HG03064 (cell line): ENCODE data around the gene RIC3.
"Not testable (repeated sequence)": the region's sequence is repeated elsewhere in the genome, so short reads cannot be mapped to it uniquely, and the experiment has no call there.

Experiments
- ATAC-seq: cut with Tn5 transposase; IDR thresholded peaks from one replicate; pipeline ENCODE4 v1.9.1; 2021; ENCODE audit warnings: low read depth; ENCODE audit not compliant: unreplicated experiment

RIC3 gene

DNA sequence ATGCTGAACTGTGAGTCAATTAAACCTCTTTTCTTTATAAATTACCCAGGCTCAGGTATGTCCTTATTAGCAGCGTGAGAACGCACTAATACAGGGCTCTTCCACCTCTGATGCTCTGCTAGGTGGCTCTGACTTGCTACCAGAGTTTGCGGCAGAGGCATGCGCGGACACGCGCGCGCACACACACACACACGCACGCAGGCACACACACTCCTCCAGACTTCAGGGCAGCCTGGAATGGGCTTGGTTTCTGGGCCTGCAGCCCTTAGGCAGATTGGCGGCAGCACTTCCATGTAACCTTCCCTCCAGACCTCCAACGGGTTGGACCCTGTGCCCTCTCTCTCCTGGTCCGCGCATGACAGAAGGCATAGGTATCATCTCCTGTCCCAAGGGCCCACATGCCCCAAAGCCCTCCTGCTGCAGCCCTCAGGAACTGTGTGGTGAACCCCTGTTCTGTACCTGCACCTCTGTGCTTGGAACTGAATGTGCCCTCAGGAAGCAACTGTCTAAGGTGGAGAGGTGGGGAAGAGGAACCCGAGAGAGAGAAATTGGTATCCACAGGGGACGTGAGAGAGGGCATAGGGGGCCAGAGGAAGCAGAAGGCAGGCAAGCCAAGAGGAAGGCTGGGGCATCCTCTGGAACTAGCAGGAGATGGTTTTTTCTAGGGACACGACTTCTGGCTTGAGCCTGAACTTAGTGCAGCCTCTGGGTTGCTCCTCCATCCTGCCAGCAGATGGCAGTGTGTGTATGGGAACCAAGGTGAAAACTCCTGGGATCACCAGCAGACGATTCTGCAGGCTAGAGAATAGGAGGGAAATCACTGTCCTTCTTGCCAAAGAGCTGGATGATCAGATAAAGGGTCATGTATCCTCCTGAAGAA, 23.4 kb upstream of the RIC3 start:
- no peak for ATAC-seq

DNA sequence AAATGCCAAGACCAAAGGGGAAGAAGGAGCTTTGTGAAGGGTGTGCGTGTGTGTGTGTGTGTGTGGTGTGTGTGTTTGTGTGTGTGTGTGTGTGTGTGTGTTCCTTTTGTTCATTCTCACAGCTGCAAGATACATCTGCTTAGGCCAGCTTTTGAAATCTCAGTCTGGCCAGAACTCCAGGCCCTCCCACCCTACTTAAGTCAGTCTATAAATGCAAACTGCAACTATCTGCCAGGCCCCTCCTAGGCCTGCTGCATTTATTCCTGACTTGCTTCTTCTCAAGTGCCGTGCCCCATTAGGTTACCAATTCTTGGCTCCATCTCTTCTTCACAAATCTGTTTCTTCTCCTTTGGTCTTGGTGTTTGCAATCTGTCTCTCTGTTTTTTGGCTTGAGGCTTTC, 21.6 kb upstream of the RIC3 start:
- no peak for ATAC-seq

DNA sequence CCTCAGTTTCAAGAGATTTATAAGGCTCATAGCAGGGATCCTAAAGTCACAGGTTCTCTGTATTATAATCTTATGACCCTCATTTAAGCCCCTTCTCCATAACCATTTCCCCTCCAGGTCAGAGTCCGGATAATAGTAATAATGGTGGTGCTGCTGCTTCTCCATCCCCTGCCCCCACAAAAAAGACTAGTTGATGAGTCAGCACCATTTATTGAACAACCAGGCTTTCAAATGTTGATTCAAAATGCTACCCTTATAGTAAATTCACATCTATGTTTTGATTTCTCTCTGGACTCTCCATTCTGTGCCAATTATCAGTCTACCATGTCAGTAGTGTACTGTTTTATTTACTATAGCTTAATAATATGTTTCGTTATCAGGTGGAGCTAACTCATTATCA, 17.6 kb upstream of the RIC3 start:
- ATAC-seq: no peak

DNA sequence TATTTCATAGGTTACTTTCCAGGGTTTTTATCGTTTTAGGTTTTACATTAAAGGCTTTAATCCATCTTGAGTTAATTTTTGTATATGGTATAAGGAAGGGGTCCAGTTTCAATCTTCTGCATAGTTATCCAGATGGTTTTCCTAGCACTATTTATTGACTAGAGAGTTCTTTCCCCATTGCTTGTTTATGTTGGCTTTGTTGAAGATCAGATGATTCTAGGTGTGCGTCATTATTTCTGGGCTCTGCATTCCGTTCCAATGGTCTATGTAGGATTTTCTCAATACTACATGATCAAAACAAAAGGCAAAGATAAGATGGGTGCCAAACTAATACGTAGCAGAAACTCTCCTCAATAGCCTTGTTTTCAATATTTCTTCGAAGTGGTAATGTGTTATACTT, 14.3 kb upstream of the RIC3 start:
- no peak for ATAC-seq

DNA sequence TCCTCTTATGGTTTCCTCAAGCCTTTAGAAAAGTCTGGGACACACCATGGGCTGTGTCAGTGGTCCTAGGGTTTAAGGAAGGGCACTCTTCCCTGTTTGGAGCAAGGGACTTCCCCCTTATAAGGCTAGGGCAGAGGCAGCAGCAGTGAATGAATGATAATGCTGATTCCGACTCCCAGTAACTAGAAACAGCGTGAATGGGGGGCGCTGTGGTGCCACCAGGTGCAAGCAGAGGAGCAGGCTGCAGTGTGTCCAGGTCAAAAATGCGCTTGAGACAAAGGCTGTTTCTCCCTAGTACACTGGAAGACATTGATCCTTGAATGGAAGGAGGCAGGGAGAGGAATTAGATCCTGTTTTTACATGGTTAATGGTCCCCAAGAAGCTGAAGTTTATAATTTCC, 11.6 kb upstream of the RIC3 start:
- ATAC-seq: no peak

DNA sequence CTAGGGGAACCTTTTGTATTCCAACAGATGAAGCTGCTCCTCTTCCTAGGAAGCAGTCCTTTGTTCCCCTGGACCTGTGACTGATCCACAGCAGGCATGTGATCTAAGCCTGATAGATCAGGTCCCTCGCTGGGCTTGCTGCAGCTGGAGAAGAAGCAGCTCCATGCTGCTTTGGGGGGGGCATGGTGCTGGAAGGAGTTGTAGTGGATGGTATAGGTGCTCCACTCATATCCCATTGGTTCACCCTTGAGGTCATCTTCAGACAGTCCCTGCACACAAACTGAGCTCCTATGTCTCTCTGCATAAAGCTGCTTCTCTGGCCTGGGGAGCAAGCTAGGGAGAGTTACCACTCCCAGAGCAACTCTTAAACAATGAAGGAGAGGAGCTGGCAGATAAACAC, 9.5 kb upstream of the RIC3 start:
- no peak for ATAC-seq

DNA sequence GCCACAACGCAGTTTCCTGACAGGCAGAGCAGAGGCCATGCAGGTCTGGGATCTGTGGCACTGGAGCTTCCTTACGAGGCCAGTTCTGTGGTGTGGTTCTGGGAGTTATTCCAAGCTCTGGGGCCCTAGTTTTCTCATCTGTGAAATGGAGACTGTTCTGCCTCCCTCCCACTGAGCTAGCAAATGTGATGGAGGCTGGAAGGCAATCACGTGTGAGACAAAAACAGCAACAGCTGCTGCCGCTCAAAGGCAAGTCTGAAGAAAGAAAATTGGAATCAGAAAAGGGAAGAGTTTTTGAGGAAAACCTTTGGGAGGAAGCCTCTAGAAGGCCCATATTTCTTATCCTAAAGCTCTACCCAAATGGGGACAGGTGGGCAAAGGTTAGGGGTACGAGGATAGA, 8.3 kb upstream of the RIC3 start:
- ATAC-seq: no peak

DNA sequence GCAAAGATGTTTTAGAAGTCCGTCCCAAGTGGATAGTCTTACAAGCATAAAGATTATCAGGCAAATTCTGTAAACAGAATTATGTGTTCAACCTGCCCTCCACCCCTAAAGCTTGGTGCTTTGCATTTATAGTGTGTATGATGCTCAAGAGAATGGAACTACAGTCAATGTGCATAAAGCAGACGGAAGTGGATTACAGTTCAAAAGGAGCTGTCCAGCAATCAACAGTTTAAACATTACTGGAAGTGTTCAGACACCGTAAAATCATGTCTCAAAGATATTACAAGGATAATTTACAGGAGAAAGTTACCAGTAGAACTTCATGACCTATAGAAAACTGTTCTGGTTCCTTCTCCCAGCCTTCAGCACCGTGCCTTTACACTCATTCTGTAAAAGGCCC, 1.0 kb downstream of the RIC3 start:
- ATAC-seq: no peak

DNA sequence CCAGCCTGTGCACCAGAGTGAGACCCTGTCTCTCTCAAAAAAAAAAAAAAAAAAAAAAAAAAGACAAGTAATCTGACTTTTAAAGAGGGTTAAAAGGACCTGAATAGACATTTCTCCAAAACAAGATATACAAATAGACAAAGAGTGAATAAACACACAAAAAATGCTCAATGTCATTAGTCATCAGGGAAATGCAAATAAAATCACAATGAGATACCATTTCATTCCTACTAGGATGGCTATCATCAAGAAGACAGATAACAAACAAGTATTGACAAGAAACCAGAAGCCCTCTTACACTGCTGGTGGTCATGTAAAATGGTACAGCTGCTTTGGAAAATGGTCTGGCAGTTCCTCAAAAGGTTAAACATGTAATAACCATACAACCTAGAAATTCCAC, 4.1 kb downstream of the RIC3 start:
- ATAC-seq: no peak

DNA sequence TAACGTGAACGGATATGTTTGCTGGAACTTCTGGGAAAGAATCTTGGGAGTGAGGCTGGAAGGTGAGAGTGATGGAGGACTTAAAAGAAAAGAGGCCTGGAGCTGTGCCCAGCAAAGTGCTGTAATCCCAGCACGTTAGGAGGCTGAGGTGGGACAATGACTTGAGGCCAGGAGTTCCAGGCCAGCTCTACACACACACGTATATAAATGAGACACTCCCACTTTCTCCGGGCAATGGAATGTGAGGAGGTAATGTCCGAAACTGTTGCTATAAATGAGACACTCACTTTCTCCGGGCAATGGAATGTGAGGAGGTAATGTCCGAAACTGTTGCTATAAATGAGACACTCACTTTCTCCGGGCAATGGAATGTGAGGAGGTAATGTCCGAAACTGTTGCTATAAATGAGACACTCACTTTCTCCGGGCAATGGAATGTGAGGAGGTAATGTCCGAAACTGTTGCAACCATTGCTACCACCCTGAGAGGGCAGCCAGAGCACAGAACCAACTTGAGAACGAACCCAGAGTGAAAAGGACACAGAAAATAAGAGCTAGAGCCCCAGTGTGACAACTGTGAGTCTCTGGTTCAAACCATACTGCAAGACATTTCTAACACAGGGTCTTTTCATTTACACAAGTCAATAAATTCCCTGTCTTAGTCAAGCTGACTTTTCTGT, 7.1 kb downstream of the RIC3 start:
- not testable (repeated sequence) for ATAC-seq

DNA sequence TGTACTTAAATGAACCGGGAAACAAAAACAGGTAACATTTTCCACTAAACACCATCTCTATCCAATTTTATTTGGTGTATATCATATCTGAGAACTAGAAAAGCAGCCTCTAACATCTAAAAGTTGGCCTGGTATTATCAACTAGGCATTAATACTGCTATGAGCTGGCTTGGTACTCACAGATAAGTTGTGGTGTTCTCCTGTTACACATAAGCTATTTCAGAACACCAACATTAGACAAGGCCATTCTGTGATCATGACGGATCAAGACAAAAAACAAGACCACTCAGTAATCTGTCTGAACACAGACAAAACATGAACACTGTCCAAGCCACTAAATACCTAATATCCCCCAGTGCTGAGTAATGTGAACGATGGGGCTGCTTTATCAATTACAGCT, 11.9 kb downstream of the RIC3 start:
- ATAC-seq: no peak

DNA sequence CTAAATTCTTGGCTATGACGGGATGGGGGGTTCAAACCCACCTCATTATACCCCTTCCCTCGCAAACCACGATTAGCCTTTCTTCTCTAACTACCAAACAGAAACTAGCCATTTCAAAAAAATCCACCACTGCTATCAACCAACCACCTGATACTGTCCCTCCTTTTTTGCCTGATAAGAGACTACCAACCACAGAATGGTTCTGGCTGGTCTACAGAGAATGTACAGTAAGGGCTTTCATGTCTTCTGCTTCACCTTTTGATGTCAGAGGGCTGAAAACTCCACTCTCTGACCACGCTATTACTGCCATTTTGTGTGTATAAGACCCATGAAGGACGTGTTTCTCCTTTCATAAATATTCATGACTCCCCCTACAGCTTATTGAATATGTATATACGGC, 19.1 kb downstream of the RIC3 start:
- no peak for ATAC-seq

DNA sequence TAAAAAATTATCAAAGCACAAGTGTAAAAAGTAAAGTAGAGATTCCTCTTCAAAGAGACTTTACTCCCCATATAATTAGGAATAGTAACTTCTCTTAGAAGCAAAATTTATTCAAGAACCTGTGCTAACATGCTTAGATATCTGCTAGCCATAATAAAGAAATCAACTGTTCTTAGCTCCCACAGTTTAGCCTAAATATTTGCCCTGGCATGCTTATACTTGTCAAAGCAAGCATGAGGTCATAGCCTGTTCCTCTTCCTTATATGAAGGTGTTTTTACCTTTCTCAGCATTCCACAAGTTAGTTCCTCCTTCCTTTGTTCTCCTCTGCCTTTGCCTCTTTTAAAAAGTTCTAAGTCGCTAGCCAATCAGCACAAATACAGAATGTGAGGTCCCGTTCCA, 30.3 kb downstream of the RIC3 start:
- ATAC-seq: no peak

DNA sequence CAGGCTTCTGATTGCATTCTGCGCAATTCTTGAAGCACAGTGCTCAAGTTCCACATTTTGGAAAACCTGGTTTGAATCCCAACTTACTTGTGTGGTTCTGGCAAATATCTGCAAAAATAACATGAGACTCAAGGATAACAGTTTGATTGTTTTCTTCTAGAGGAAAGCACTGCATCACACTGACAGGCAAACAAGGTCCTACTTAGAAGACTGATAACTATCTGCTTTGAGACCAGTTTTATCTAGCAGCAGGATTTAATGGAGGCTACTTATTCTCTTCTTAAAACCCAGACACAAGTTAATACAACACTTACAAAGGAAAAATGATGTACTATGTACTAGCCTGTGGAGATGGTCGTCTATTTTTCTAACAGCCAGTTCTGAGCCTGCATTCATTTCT, 41.4 kb downstream of the RIC3 start:
- ATAC-seq: no peak

DNA sequence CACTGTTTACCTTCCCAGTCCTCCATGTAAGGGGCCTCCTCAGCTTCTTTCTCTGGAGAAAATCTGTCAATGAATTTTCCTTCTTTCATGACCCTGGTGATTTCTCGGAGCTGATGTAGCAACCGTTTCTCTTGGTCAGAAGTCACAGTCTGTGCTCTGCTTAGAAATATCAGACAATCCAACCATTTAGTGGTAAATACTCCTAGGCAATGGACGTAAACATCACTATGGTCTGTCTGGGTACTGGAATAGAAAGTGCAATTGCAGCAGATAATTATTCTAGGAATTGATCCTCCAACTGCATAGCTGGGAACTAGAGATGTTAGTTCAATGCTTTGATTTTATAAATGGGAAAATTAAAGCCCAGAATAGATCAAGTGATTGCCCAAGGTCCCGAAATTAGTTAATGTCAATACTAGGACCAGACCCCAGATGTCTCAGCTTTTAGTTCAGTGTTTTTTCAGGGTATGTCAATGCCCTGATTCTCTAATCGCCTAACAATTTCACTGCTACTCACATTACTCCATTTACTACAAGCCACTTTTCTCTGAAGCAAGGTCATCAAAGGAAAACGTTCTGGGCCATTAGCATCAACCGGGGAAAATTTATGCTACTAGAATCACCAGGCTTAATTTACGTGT, 42.1 kb downstream of the RIC3 start:
- ATAC-seq: no peak

DNA sequence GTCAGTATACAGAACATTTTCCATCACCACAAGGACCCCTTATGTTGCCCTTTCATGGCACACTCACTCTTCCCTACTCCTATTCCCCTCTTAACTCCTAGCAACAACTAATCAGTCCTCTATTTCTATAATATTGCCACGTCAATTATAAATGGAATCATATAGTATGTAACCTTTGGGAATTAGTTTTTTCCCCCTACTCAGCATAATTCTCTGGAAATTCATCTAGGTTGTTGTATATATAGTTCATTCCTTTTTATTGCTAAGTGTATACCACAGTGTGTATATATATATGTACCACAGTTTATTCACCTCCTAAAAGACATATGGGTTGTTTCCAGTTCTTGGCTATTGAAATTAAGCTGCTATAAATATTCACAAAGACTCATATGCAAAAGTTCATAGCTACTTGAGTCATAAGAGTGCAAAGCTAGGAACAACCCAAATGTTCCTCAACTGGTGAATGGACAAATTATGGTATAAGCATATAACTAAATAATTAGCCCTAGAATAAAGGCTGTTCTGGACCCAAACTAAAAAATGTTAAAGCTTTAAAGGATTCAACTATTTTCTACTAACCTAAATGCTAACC, 46.6 kb downstream of the RIC3 start:
- ATAC-seq: no peak

DNA sequence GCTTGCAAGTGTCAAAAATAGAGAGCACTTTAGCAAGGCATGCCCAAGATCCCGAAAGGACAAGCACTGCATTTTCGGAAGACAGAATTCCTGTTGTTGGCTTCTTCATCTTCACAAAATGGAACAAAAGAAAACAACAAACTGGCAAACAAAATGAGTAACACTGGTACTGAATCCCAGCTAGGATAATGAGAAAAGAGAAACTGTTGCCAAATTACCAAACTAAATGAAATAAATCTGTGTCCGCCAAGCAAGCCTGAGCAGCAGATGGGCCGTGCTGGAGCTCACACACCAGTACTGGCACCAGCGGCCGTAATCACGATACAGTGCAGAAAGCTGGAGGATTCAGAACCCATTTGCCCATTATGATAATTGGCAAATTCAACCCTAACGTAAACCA, 57.2 kb downstream of the RIC3 start:
- ATAC-seq: no peak

DNA sequence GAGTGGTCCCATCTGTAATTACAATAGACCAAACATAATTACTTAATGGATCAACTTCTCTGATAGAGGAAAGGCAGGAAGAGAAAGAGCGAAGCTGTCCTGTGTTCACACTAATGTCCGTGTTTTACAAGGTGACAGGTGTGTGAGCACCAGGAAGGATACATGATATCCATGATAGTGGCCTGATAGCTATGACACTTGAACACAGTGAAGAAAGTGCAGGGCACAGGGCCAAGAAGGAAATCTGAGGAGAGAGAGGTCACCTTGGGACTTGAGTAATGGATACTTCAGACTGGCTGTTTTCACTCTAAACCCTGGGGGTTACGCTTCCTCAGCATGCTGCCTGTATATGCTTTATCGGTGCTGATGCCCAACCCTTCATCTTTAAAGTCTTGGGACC, 58.4 kb downstream of the RIC3 start:
- no peak for ATAC-seq

DNA sequence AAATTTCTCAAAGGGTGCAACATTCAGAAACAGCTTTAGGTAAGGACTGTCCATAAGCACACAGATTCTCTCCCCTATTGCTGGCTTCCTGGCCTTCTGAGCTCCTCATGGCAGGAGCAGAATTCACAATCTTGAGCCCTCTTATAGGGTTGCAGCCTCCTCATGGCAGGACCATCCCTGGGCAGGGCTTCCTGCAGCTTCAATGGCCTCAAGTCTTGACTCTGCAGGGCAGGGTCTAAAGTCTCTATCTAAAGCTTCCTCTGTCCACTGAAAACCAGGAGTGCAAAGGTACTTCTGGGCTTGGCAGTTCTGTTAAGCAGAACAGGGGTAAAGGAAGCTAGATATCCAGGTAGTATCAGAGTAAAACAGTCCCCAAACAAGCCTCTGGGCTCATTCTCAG, 59.1 kb downstream of the RIC3 start:
- no peak for ATAC-seq

DNA sequence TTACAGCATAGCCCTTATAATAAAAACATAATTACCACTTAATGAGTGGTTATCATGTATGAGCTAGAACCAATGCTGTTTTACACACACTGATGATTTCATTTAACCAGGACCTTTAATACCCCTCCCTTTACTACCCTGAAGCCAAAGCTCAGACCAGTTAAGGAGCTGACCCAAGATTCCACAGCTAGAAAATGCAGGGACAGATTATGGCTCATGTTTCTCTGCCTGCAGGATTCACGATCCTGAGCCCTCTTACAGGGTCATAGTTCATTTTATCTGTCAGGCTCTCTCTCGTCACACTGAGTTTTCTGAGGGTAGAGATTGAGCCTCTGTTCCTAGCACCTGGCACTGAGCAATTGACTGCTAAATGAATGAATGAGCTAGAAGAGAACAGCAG, 60.4 kb downstream of the RIC3 start:
- no peak for ATAC-seq

DNA sequence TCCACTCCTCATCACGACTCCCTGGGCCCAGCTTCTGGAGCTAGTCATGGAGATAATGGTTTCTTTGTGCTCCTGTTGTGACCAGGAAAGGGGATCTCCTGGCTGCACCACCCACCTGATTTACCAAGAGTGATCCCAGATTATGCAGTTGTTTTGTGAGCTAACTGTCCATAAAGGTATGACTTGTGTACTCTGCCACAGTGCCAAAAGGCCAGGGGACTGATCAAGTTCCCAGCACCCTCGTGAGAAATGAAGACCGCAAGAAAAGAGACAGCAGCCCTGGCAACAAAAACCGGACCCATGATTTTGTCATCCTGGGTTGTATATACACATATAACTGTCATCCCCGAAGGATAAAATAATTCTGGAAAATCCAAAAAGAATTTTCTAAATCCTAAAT, 61.2 kb downstream of the RIC3 start:
- ATAC-seq: no peak
